Epidermal melanocyte (primary cell): ENCODE data around the gene ACBD6.

Experiments used
- DNase-seq: peaks from one replicate; pipeline ENCODE4 v3.0.0; 2011; ENCODE audit warnings: low spot score; ENCODE audit not compliant: insufficient read length

ACBD6 gene

DNA sequence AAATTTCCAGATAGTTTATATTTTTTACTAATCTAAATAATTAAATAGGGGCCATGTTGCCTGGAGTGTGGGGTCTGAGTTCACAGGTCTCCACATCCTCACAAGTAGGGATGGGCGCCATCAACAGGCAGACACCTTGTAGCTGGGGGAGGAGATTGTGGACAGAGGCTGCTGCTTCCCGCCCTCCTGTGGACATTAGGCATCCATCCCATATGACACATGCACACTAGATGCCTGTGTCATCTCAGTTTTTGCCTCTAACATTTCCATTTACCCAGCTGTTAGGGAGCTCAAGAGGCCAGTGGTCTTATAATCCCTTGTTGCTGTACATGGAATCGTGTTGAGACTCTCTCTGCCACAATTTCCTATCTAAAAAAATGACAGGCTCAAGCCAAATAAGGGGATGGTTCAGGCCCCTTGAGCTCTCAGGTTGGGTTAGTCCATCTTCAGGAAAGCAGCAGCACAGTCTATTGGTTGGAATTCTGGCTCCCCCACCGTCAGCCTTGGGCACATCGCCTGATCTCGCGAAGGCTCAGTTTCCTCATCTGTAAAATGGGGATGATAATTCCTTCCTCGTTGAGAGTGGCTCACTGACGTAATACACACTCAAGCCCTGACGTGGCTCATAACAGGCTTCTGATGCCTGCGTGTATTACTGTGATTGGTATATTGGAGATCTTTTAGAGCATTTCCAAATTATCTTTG lies 258.7 kb downstream of the ACBD6 start:
- DNase-seq = no peak

DNA sequence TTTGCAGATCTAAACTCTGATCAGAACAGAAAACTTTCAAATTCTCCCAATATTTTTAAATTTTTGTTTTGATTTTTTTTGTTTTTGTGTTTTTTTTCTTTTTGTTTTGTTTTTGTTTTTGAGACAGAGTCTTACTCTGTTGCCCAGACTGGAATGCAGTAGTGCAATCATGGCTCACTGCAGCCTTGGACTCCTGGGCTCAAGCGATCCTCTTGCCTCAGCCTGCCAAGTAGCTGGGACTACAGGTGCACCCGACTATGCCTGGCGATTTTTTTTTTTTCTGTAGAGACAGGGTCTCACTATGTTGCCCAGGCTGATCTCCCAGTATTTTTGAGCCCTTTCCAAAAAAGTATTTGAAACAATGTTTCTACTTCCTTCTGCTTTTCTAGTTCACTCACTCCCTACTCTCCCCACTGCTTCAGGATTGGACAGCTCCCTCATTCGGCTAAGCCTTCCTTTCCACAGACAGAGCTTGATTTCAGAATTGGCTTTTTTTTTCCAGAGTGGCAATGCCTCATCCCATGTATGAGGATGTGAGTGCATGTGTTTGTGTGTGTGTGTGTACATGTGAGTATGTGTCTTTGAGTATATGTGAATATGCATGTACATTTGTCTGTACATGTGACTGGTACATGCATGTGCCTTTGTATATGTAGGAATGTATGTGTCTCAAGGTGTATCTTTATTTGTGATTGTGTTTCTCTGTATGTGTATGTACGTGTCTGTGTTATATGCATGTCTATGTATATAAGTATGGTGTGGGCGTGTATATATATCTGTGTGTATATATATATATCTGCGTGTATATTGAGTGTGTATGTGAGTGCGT lies 260.4 kb downstream of the ACBD6 start:
- no peak for DNase-seq

DNA sequence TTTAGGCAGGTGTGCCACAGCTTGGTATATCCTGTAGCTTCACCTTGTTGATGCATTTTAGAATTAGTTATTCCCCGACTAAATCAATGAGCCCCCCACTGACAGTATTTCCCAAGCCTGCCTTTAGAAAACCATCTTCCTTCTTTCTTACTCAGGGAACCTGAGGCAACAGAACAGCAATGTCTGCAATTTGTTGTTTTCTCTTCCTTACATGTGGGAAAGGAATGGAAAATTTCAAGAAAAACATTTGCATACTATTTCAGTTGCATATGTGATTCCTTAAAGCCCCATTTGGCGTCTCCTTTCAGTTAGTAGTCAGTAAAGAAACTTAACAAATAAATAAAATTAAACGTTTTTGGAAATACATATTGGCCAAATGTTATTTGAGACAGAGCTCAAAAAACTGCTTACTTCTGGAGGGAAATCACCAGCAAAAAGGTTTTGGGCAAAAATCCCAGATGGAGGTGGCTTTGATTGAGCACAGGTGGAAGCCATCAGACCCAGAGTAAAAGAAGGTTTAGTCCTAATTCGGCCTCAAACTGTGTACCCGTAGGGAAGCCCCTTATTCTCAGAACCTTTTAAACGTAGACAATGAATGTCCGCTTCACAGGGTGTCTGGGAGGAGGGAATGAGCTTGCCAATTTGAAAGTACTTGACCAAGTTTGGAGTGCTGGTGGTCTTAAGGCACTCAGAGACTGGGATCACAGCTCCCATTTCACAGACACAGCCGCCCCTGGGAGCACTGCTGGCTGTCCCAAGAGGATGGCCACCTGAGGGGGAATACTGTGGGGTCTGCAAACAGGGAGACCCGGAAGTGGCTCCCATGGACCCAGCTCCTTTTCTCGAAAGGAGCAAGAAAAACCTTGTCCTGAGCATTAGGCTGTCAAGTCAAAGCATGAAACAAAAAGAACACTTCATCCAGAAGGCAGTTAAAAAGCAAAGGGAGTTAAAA lies 263.0 kb downstream of the ACBD6 start:
- no peak for DNase-seq

DNA sequence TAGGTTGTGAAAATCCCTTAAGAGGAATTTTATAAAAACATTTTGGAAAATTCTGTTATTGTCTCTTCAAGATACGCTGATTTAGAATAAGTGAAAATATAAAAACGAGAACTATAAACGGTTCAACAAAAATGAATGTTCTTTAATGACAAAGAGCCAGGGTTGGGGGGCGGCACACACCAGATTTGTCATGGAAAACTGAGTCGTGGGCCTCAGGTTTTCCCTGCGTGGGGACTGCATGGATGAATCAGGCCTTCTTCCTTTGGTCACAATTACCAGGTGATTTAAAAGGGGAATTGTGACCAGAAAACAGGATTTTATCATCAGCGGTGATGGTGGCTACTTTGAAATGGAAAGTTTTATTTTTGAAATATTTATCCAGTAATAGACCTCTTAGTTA lies 263.7 kb downstream of the ACBD6 start:
- no peak for DNase-seq
